ENCODE measurements around the gene ZBTB5. TPM values are rescaled to one million over a fixed set of nuclear protein-coding genes. Genes with fewer than 3 reads are reported as not detected.

ZBTB5 gene
- total RNA-seq, 1 donor from 2014 or later: 9.0 TPM

GRCh38 chr9:37406603-37407401, 58.4 kb downstream of the ZBTB5 start:
- no peaks in the 10 kb centered on the region for H3K9me3 Mint-ChIP-seq (ENCODE audit: unreplicated experiment)
- DNase-seq (ENCODE audit: low spot score): no peak
- no peak overlapping the region for H3K4me3 Mint-ChIP-seq (ENCODE audit: unreplicated experiment)
- H3K36me3 Mint-ChIP-seq (ENCODE audit: low read depth, unreplicated experiment): no peaks in the 10 kb centered on the region
- no peak overlapping the region for H3K27ac Mint-ChIP-seq (ENCODE audit: unreplicated experiment)
- peaks cover 3% of the 10 kb centered on the region for H3K27me3 Mint-ChIP-seq (ENCODE audit: unreplicated experiment)
- no peaks in the 10 kb centered on the region for H3K4me1 Mint-ChIP-seq (ENCODE audit: unreplicated experiment)
- TF ChIP-seq, protein P1, sequence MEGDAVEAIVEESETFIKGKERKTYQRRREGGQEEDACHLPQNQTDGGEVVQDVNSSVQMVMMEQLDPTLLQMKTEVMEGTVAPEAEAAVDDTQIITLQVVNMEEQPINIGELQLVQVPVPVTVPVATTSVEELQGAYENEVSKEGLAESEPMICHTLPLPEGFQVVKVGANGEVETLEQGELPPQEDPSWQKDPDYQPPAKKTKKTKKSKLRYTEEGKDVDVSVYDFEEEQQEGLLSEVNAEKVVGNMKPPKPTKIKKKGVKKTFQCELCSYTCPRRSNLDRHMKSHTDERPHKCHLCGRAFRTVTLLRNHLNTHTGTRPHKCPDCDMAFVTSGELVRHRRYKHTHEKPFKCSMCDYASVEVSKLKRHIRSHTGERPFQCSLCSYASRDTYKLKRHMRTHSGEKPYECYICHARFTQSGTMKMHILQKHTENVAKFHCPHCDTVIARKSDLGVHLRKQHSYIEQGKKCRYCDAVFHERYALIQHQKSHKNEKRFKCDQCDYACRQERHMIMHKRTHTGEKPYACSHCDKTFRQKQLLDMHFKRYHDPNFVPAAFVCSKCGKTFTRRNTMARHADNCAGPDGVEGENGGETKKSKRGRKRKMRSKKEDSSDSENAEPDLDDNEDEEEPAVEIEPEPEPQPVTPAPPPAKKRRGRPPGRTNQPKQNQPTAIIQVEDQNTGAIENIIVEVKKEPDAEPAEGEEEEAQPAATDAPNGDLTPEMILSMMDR (IDR thresholded peaks at IDR 0.05; ENCODE audit: unreplicated experiment): no peak

- no peaks in the 10 kb centered on the region for H3K36me3 Mint-ChIP-seq (ENCODE audit: low read depth, unreplicated experiment)
- no peak overlapping the region for H3K4me3 Mint-ChIP-seq (ENCODE audit: unreplicated experiment)
- no peaks in the 10 kb centered on the region for H3K9me3 Mint-ChIP-seq (ENCODE audit: unreplicated experiment)
- H3K27ac Mint-ChIP-seq (ENCODE audit: unreplicated experiment): no peak overlapping the region
- no peak for DNase-seq (ENCODE audit: low spot score)
- H3K4me1 Mint-ChIP-seq (ENCODE audit: unreplicated experiment): no peaks in the 10 kb centered on the region
- TF ChIP-seq, protein P1 (IDR thresholded peaks at IDR 0.05; ENCODE audit: unreplicated experiment): no peak
- peaks cover 3% of the 10 kb centered on the region for H3K27me3 Mint-ChIP-seq (ENCODE audit: unreplicated experiment)
Observed at GRCh38 chr9:37405764-37406380, 59.4 kb downstream of the ZBTB5 start.

GRCh38 chr9:37405350-37405749, 59.9 kb downstream of the ZBTB5 start:
- no peak overlapping the region for H3K27ac Mint-ChIP-seq (ENCODE audit: unreplicated experiment)
- no peaks in the 10 kb centered on the region for H3K36me3 Mint-ChIP-seq (ENCODE audit: low read depth, unreplicated experiment)
- H3K9me3 Mint-ChIP-seq (ENCODE audit: unreplicated experiment): no peaks in the 10 kb centered on the region
- H3K4me1 Mint-ChIP-seq (ENCODE audit: unreplicated experiment): no peaks in the 10 kb centered on the region
- TF ChIP-seq, protein P1 (IDR thresholded peaks at IDR 0.05; ENCODE audit: unreplicated experiment): no peak
- H3K27me3 Mint-ChIP-seq (ENCODE audit: unreplicated experiment): peaks cover 3% of the 10 kb centered on the region
- no peak overlapping the region for H3K4me3 Mint-ChIP-seq (ENCODE audit: unreplicated experiment)
- no peak for DNase-seq (ENCODE audit: low spot score)

- Mint-ChIP-seq H3K36me3 (ENCODE audit: low read depth, unreplicated experiment) (no peaks in the 10 kb centered on the region), H3K4me1 (ENCODE audit: unreplicated experiment) (no peaks in the 10 kb centered on the region), H3K27me3 (ENCODE audit: unreplicated experiment) (peaks cover 3% of the 10 kb centered on the region), H3K27ac (ENCODE audit: unreplicated experiment) (no peak overlapping the region), H3K4me3 (ENCODE audit: unreplicated experiment) (no peak overlapping the region), H3K9me3 (ENCODE audit: unreplicated experiment) (no peaks in the 10 kb centered on the region)
- DNase-seq (ENCODE audit: low spot score): no peak
- TF ChIP-seq, protein P1 (IDR thresholded peaks at IDR 0.05; ENCODE audit: unreplicated experiment): no peak
Observed at GRCh38 chr9:37404590-37404989, 60.7 kb downstream of the ZBTB5 start.

- no peak for DNase-seq (ENCODE audit: low spot score)
- Mint-ChIP-seq H3K36me3 (ENCODE audit: low read depth, unreplicated experiment) (no peaks in the 10 kb centered on the region), H3K9me3 (ENCODE audit: unreplicated experiment) (no peaks in the 10 kb centered on the region), H3K4me3 (ENCODE audit: unreplicated experiment) (no peak overlapping the region), H3K27me3 (ENCODE audit: unreplicated experiment) (peaks cover 2% of the 10 kb centered on the region), H3K4me1 (ENCODE audit: unreplicated experiment) (no peaks in the 10 kb centered on the region), H3K27ac (ENCODE audit: unreplicated experiment) (no peak overlapping the region)
- TF ChIP-seq, protein P1 (IDR thresholded peaks at IDR 0.05; ENCODE audit: unreplicated experiment): no peak
Observed at GRCh38 chr9:37399336-37399735, 65.9 kb downstream of the ZBTB5 start.
